Measurements from ENCODE around the gene TRERF1.
"Not testable (repeated sequence)": the region's sequence is repeated elsewhere in the genome, so short reads cannot be mapped to it uniquely, and the experiment has no call there.

Gene TRERF1

DNA sequence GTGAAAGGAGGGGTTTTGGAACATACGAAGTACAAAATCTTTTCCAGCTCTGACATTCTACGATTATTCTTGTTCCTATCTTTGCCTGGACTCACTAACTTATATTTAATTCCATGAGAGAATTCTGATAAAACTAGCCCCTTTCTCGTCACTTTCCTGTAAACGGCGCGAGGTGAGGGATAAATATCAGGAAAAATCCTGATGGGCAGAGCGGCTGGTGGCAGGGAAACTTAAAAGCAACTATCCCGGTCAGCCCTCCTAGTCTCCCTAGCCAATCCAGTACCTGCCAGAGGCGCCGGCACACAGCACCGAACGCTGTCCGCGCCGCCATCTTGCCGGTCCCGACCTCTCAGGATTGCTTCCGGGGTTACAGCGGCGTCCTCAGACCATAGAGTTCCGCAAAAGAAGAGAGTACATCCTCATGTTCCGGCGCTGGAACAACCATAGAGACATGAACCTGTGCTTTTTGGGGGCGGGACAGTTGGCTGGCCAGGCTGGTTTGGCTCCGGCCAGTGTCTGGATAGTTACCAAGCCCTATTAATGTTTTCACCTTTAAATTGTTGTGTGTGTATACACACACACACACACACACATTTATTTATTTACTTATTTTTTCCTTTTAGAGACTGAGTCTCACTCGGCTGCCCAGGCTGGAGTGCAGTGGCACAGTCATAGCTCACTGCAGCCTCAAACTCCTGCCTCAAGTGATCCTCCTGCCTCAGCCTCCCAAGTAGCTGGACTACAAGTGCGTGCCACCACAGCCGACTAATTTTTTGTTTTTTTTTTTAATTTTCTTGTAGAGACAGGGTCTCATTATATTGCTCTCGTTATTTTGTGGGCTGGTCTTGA, 234.0 kb downstream of the TRERF1 start, which contains the start of gene MRPS10:
TSS of gene MRPS10 (minus strand) at position 343 of the 849 bp plus-strand sequence. CDS start at position 331, 12 bp downstream.
- peak; percentile 94 to 97 (median 95) for DNase-seq

DNA sequence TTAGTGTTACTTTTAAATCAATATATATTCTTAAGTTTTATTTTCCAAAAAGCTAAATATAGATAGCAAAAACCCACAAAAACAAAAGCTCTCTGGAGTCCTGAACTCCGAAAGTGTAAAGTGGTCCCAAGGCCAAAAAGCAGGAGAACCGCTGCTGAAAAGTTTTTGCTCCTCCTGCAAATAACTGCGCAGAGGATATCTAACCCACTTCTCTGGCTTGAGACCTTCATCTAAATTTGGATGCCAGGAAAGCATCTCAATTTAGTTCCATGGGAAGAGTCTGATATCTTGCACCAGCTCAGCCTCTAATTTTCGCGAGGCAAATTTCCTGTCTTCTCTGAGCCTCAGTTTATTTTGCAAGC, 234.6 kb downstream of the TRERF1 start:
- no peak for DNase-seq

DNA sequence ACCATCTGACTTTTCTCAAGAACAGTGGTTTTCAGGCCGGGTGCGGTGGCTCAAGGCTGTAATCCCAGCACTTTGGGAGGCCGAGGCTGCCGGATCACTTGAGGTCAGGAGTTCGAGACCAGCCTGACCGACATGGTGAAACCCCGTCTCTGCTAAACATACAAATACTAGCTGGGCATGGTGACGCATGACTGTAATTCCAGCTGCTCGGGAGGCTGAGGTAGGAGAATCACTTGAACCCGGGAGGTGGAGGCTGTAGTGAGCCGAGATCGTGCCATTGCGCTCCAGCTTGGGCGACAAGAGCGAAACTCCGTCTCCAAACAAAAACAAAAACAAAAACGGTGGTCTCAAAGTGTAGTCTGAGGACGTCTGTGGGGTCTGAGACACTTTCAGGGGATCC, 235.2 kb downstream of the TRERF1 start:
- DNase-seq: not testable (repeated sequence)

DNA sequence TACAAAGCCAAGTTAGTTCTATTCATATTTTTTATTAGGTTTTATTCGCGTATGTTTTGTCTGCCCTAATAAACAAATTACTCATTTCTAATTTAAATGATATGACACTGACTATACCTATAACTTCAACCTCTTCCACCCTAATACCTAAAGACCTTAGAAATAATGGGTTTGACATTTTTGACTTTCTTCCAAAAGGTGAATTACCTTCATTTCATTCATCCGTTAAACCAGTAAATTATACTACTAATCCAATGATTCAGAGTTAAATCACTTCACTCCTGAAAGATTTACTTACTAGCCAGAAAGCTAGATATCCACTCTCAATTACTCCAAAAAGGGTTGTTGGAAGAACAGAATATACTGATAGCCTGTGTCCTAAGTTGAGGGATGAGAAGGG, 239.3 kb downstream of the TRERF1 start:
- DNase-seq: no peak

DNA sequence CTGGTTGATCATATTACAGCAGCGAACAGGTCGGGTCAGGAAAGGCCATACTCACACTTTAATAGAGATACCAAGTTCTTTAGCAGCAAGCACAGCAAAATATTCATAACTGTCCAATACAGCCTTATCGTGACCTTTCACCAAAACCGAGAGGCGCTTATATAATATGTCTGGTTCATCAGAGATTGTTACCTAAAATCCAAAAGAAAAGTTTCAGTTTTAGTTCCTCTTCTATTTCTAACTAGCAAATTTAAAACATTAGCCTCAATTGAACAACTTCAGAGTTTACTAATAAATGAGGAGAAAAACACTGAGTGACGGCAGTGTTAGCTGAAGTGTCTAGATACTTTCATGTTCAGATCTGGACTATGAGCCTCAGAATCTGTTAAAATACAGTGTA, 240.0 kb downstream of the TRERF1 start:
- DNase-seq: no peak

GRCh38 chr6:42210551-42210950, 241.2 kb downstream of the TRERF1 start:
- DNase-seq: no peak

DNA sequence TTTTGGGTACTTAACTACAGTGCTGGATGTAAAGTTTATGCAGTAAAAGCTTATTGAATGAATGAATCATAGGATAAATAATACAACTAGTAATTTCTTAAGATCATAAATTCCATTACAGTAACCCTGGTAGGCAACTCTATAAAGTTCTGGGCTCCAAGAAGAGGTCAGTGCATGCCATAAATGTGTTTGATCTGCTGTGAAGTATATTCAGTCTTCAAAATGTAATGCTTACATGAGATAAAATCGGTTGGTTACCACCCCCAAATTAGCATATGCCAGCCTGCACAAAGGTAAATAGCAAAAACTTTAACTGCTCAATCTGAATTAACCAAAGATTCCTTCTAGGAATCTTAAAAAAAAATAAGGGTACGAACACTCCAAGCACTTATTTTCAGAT, 244.2 kb downstream of the TRERF1 start:
- DNase-seq: not testable (repeated sequence)

DNA sequence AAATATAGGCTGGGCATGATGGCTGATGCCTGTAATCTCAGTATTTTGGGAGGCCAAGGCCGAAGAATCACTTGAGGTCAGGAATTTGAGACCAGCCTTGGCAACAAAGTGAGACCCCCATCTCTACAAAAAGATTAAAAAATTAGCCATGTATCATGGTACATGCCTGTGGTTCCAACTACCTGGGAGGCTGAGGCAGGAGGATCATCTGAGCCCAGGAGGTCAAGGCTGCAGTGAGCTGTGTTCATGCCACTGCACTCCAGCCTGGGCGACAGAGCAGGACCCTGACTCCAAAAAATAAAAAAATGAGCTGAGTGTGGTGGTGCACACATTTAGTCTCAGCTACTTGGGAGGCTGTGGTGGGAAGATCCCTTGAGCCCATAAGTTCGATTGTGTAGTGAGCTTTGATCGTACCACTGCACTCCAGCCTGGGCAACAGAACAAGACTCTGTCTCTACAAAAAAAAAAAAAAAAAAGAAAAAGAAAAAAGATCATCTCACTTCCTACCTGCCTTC, 246.9 kb downstream of the TRERF1 start:
- no peak for DNase-seq

DNA sequence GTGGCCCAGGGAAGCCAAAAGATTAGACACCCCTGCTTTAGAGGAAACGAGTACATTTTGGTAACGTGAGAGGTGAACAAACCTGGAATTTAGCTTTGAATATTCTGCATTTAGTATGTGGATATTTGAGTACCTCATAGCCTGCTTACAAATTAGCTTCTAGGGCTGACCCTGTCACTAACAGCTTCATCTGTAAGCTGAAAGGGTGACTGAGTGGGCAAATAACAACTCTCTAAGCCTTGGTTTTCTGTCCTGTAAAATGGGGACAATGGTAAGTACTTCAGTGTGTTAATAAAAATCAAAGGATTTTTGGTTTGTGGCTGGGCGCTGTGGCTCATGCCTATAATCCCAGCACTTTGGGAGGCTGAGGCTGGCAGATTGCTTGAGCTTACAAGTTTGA, 248.5 kb downstream of the TRERF1 start:
- no peak for DNase-seq

GRCh38 chr6:42202131-42202915, 249.4 kb downstream of the TRERF1 start:
- DNase-seq: not testable (repeated sequence)

DNA sequence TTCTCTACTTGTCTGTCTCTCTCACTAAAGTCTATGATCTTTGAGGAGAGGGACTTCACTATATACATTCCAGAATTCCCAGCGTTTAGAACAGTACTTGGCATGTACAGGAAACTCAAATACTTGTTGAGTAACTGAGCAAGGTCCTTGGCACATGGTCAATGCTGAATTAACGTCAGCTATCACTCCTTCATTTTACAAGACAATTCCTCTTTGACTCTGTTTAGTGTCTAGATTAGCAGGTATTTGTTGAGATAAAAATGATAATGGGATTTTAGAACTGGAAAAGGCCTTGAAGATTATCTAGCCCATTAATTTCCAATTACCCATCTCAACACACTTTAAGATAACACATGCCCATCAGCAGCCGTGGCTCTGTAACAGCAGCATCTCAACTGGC, 250.3 kb downstream of the TRERF1 start:
- no peak for DNase-seq

- no peak for DNase-seq
Observed at GRCh38 chr6:42200035-42200434, 251.7 kb downstream of the TRERF1 start.

GRCh38 chr6:42199106-42199981, 252.4 kb downstream of the TRERF1 start:
- DNase-seq: no peak

DNA sequence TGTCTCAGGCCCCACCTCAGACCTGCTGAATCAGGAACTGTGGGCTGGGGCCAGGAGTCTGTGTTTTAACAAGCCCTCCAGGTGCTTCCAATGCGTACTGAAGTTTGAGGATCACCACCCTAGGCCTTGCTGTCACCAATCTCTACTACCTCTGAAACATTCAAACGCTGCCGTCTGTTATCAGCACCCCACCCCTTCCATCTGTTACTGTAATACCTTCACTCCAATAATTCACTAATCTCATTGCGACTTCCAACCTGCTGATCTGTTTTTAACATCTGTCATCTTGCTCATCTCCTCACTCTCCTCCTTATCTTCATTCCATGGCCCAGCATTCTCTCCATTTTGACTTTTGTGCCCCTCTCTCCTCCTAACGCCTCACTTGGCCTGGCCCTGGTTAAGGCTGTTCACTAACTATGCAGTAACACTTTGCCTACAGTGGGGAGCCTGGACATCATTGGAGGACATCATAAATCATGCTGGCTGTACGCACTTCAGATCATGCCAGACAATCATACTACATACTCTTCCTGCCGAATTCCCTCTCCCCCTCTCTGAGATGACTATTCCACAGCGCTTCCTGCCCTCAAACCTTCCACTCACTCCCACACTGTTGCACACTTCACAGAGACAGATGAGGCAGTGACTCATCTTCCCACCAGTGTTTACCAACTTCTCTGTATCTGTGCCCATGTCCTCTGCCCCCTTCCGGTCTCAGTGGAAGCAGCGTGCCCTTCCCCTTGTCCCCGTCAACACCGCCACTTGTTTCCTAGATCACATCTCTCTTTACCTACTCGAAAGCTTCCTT, 254.0 kb downstream of the TRERF1 start:
- peak; percentile 65 to 79 (median 65) for DNase-seq

DNA sequence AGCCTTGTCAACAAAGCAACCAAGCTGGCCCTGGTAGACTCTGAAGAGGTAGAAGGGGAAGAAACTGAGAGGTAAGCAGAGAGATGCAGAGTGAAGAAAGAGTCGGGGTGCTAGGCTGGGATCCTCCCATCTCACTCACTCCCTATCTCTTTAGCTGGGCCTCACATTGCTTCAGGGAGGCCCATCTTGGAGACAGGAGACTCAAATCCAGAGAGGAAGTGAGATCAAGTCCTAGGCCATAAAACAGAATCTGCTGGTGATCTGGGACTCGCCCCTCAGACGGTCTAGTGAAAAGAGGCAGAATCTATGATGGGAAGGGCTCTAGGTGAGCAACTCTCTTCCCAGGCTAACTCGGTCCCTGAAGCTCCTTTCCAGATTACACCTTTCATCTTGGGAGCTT, 256.3 kb downstream of the TRERF1 start:
- no peak for DNase-seq

- DNase-seq: no peak
Observed at GRCh38 chr6:42194056-42194455, 257.7 kb downstream of the TRERF1 start.

GRCh38 chr6:42193491-42193894, 258.2 kb downstream of the TRERF1 start:
- DNase-seq: no peak

- not testable (repeated sequence) for DNase-seq
Observed at GRCh38 chr6:42192385-42192784, 259.3 kb downstream of the TRERF1 start.

DNA sequence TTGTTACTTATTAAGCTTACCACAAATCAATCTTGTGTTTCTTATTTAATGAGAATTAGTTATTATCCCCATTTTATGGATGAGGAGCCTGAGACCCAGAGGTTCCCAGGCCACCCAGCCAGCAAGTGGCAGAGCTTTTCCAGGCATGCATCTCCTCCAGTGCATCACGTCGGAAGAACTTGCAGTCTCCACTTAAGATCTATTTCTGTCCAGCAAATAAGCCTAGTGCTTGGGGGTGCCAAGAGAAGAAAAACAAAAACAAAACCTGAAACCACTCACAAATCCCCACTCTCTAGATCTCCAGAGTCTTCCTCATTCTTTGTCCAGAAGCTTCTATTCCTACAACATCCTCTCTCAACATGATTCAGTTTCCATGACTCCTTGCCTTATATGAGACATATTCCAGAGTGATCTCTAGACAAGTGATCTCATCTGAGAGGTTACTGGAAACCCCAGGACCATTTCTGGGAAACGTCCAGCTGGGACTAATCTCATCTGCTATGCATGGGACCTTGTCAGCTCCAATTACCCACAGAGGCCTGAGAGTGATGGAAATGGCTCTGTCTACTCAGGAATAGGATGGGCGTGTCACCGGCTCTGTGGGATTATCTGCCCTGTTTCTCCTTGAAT, 261.1 kb downstream of the TRERF1 start:
- peak; percentile 20 to 57 (median 26) for DNase-seq

- no peak for DNase-seq
Observed at GRCh38 chr6:42188406-42188805, 263.3 kb downstream of the TRERF1 start.

DNA sequence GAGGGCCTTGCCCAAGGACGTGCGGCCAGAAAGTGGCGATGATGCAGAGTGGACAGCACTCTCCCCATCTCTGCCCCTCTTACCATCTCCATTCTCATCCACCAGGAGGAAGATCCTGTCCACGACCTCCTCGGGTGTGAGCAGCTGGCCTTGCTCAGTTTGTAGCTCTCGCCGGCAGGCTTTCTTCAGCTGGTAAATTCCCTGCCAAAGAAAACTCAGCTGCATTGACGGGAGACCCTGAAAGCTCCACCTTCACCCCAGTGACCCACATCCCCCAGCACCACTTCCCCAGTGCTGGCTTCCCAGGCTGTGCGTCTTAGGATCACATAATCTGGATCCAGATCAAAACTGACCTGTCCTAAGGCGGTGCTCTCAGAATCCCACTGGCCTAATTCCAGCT, 266.1 kb downstream of the TRERF1 start:
- no peak for DNase-seq
